Vagina (tissue), 2 donors: ENCODE data around the gene ENOX1. TPM values are rescaled to one million over a fixed set of nuclear protein-coding genes. Genes with fewer than 3 reads are reported as not detected.

ENCODE experiments used
- DNase-seq, 2 donors: peaks; one replicate each; pipeline ENCODE4 v3.0.0-alpha.2; 2017; ENCODE audit errors: extremely low spot score in 2 of 2
- H3K27ac ChIP-seq: fragments of 200-600 bp; sonication (generic); one replicate; pipeline ENCODE4 v1.5.1; 2019
- H3K27me3 ChIP-seq: fragments of 200-600 bp; sonication (generic); one replicate; pipeline ENCODE4 v1.5.1; 2019
- H3K36me3 ChIP-seq, 2 donors: fragments of 200-600 bp; sonication (generic); one replicate each; pipeline ENCODE4 v1.5.1; 2017 to 2019
- H3K4me1 ChIP-seq: fragments of 200-600 bp; sonication (generic); one replicate; pipeline ENCODE4 v1.5.1; 2019
- H3K4me3 ChIP-seq, 2 donors: fragments of 200-600 bp; sonication (generic); 1 replicate in 1 of 2; 2 replicates in 1 of 2; pipeline ENCODE4 v1.5.1; 2016 to 2019
- H3K9me3 ChIP-seq: fragments of 200-600 bp; sonication (generic); one replicate; pipeline ENCODE4 v1.5.1; 2019
- POLR2A ChIP-seq, 2 donors: fragments of 450-650 bp; IDR thresholded peaks; one replicate each; pipeline ENCODE4 v1.6.1; 2017; ENCODE audit warnings: antibody characterized with exemption in 2 of 2, mild to moderate bottlenecking in 2 of 2, moderate library complexity in 2 of 2
- POLR2AphosphoS5 ChIP-seq, 2 donors: sonication (generic); formaldehyde crosslinking; IDR thresholded peaks; one replicate each; pipeline ENCODE4 v1.9.0; 2017; ENCODE audit warnings: antibody characterized with exemption in 2 of 2, mild to moderate bottlenecking in 2 of 2, low read depth in 1 of 2; ENCODE audit not compliant: insufficient read depth in 1 of 2
- intact Hi-C: fragments of 100-400 bp; cut with DNase I; formaldehyde crosslinking; loops from one replicate; pipeline ENCODE4 v1.15.1; 2023
- total RNA-seq: library from RNA; depleted of rRNA; stranded (reverse); fragments of >200 nt; gene quantifications from one replicate; pipeline ENCODE4 v1.2.3, GENCODE V29; 2016
- TF ChIP-seq, protein P1 (sequence below), 3 experiments: fragments of 450-650 bp in 2 of 3; fragments of 200-600 bp in 1 of 3; sonication (generic) in 1 of 3; IDR thresholded peaks; one replicate each; pipeline ENCODE4 v1.5.1; 2017 to 2019; ENCODE audit warnings: antibody characterized with exemption in 3 of 3, mild to moderate bottlenecking in 2 of 3, moderate library complexity in 2 of 3

Gene ENOX1
- total RNA-seq, 1 donor from 2014 or later = 2.7 TPM

DNA sequence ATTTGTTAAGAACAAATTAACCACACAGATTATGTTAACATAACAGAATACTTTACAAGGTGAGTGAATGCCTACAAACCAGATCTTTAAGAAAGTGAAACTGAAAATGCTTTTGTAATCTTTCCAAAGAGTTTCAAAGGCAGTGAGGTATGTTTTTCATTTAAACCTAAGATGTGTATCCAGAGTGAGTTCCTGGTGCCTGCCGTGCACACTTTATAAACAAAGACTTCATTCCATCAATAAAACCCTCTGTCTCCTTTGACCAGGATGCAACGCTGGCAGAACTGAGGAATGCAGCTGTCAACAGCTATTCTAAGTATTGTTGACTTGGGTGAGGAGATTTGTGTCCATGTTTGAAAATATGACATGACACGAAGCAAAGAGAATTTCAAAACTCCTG is 418.8 kb downstream of the ENOX1 start:
- Histone ChIP-seq H3K4me3 (peak overlapping the region in 1 of 2 donors; percentile 24), H3K36me3 (no peaks in the 10 kb centered on the region), H3K27ac (no peak overlapping the region), H3K9me3 (no peaks in the 10 kb centered on the region), H3K27me3 (no peaks in the 10 kb centered on the region), H3K4me1 (peaks cover 29% of the 10 kb centered on the region)
- DNase-seq = no peak
- no peak for TF ChIP-seq POLR2AphosphoS5 (IDR thresholded peaks at IDR 0.05; ENCODE audit: insufficient read depth in 1 of 2, low read depth in 1 of 2)
- no peak for TF ChIP-seq POLR2A (IDR thresholded peaks at IDR 0.05)
- TF ChIP-seq, protein P1, sequence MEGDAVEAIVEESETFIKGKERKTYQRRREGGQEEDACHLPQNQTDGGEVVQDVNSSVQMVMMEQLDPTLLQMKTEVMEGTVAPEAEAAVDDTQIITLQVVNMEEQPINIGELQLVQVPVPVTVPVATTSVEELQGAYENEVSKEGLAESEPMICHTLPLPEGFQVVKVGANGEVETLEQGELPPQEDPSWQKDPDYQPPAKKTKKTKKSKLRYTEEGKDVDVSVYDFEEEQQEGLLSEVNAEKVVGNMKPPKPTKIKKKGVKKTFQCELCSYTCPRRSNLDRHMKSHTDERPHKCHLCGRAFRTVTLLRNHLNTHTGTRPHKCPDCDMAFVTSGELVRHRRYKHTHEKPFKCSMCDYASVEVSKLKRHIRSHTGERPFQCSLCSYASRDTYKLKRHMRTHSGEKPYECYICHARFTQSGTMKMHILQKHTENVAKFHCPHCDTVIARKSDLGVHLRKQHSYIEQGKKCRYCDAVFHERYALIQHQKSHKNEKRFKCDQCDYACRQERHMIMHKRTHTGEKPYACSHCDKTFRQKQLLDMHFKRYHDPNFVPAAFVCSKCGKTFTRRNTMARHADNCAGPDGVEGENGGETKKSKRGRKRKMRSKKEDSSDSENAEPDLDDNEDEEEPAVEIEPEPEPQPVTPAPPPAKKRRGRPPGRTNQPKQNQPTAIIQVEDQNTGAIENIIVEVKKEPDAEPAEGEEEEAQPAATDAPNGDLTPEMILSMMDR (IDR thresholded peaks at IDR 0.05) = no peak
- intact Hi-C loops = no loop called here

DNA sequence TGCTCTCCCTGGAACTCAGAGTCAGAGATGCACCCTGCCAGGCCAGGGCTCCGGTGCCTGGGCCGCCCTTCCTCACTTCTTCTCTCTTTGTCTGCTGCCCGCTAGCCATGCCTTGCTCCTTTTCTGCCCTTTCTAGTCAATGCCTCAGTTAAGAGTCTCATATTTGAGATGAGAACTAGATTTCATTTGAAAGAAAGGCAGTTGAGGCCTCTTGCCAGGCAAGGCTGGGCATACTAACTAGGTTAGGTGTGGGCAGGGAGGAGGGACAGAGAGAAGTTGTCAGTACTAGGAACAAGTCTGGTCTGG is 421.8 kb downstream of the ENOX1 start:
- TF ChIP-seq POLR2AphosphoS5 (IDR thresholded peaks at IDR 0.05; ENCODE audit: insufficient read depth in 1 of 2, low read depth in 1 of 2) (no peak), POLR2A (IDR thresholded peaks at IDR 0.05) (no peak)
- TF ChIP-seq, protein P1 (IDR thresholded peaks at IDR 0.05) = no peak
- intact Hi-C loops = no loop called here
- H3K36me3 ChIP-seq = no peaks in the 10 kb centered on the region
- DNase-seq = no peak
- H3K4me3 ChIP-seq = no peak overlapping the region
- H3K4me1 ChIP-seq = peaks cover 29% of the 10 kb centered on the region
- no peak overlapping the region for H3K27ac ChIP-seq
- no peaks in the 10 kb centered on the region for H3K27me3 ChIP-seq
- no peaks in the 10 kb centered on the region for H3K9me3 ChIP-seq

DNA sequence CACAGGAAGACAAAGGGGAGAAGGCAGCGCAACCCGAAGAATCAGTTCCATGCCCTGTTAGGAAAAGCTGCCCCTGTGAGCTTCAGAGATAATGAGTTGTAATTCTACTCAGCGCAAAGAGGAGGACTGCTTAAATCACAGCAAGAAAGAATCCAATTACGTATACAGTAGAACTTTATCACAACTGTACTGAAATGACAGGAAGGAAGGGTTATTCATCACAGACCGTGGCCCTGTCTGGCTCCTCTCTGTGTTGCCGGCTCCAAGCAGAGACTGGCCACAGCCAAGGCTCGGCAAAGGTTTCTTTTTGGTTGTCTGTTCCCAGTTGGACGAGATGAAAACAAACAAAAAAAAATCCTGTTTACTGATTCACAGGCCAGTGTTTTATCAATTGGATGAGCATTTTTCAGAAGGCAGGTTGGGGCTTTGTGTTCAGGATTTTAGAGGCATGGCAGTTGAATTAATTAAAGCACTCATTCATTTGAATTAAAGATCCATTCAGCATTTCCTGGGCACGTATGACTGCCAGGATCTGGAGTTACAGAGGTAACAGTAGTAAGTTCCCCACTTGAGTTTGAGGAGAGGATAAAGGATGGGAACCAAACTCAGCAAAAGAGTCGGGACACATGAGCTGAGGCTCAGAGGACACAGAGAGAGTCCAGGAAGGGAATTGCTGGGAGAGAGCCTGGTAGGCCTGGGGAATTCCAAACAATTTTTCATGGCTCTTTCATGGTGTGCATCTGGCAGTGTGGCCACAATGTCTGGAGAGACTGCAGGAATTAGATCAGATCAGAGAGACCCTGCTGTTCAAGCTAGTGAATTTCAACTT is 422.3 kb downstream of the ENOX1 start:
- Histone ChIP-seq H3K27ac (no peak overlapping the region), H3K4me3 (no peak overlapping the region), H3K4me1 (peaks cover 29% of the 10 kb centered on the region), H3K36me3 (no peaks in the 10 kb centered on the region), H3K9me3 (no peaks in the 10 kb centered on the region), H3K27me3 (no peaks in the 10 kb centered on the region)
- TF ChIP-seq, protein P1 (IDR thresholded peaks at IDR 0.05) = no peak
- no peak for TF ChIP-seq POLR2AphosphoS5 (IDR thresholded peaks at IDR 0.05; ENCODE audit: insufficient read depth in 1 of 2, low read depth in 1 of 2)
- TF ChIP-seq POLR2A (IDR thresholded peaks at IDR 0.05) = no peak
- intact Hi-C loops = no loop called here
- DNase-seq = no peak

DNA sequence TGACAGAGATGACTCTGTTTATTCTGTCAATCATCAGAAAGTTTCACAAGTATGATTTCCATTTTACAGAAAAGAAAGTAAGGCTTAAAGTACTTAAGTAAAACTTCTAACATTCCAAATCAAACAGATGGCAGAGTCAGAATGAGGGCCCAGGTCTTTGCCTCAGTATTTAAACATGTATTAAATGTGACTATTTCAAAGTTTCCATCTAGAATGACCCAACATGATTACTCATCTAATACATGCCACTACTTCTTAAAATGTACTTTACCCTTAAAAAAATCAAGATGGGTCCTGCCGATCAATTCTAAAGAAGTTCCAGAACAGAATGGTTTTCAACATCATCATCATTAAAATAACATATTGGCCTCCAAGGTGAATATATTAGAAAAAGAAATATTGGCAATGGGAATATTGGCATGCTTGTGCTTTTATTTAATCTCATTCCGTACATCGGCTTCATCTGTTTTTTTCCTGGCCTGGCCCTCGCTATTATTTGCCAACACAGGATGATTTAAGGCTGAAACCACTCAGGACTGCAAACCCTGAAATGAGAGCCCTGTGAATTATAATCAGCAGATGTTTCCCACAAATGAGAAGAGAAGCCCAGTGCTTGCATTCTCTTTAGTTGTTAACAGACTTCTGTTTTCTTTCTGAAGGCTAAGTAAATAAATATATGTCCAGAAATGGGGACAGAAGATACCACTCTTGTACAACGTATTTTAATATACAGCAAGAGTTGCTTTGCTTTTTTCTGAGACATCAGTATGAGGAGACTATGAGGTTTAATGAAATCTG is 423.4 kb downstream of the ENOX1 start:
- H3K4me1 ChIP-seq = peaks cover 26% of the 10 kb centered on the region
- H3K9me3 ChIP-seq = no peaks in the 10 kb centered on the region
- H3K27me3 ChIP-seq = no peaks in the 10 kb centered on the region
- TF ChIP-seq POLR2AphosphoS5 (IDR thresholded peaks at IDR 0.05; ENCODE audit: insufficient read depth in 1 of 2, low read depth in 1 of 2) = no peak
- TF ChIP-seq, protein P1 (IDR thresholded peaks at IDR 0.05) = no peak
- intact Hi-C loops = no loop called here
- no peak overlapping the region for H3K4me3 ChIP-seq
- no peaks in the 10 kb centered on the region for H3K36me3 ChIP-seq
- DNase-seq = no peak
- H3K27ac ChIP-seq = no peak overlapping the region

DNA sequence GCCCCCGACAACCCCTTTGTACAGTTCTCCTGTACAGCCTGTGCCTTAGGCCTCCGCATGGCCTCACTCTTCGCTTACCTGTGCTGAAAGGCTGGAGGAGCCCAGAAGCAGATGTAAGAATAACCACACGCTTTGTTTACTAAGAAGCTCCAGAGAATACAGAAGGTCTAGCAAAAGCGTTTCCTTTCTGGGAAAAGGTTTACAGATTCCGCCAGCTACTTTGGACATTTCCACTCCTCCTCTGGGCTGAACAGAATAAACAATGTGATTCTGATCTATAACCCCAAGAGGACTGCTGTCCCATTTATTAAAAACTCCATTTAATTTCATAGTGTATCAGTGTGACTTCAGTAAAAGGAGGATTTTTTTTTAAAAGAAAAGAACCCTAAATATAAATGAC is 424.2 kb downstream of the ENOX1 start:
- no peak for DNase-seq
- intact Hi-C loops = no loop called here
- Histone ChIP-seq H3K4me1 (peaks cover 18% of the 10 kb centered on the region), H3K4me3 (no peak overlapping the region), H3K27me3 (no peaks in the 10 kb centered on the region), H3K9me3 (no peaks in the 10 kb centered on the region), H3K36me3 (no peaks in the 10 kb centered on the region), H3K27ac (no peak overlapping the region)
- no peak for TF ChIP-seq POLR2A (IDR thresholded peaks at IDR 0.05)
- TF ChIP-seq POLR2AphosphoS5 (IDR thresholded peaks at IDR 0.05; ENCODE audit: insufficient read depth in 1 of 2, low read depth in 1 of 2) = no peak
- TF ChIP-seq, protein P1 (IDR thresholded peaks at IDR 0.05) = no peak
